CD14-positive monocyte (primary cell): ENCODE measurements around the gene TAF1B. TPM values are rescaled to one million over a fixed set of nuclear protein-coding genes. Genes with fewer than 3 reads are reported as not detected.
"Not testable (repeated sequence)": the region's sequence is repeated elsewhere in the genome, so short reads cannot be mapped to it uniquely, and the experiment has no call there.

Experiments
- DNase-seq, 3 donors: peaks; one replicate each; pipeline ENCODE4 v3.0.0-alpha.2; 2011 to 2022
- H2AFZ ChIP-seq: 2 replicates; pipeline ENCODE4 v1.6.0; 2012; ENCODE audit warnings: mild to moderate bottlenecking, low read depth, low read length, inconsistent platforms; ENCODE audit not compliant: insufficient read depth, poor library complexity, severe bottlenecking
- H3K27ac ChIP-seq, 2 donors: 1 replicate in 1 of 2; 2 replicates in 1 of 2; pipeline ENCODE4 v1.5.1; 2012 to 2013; ENCODE audit warnings: low read length in 2 of 2, control low read depth in 1 of 2, inconsistent platforms in 1 of 2, low read depth in 1 of 2, mild to moderate bottlenecking in 1 of 2
- H3K27me3 ChIP-seq, 2 donors: one replicate each; pipeline versions ENCODE4 v1.6.0 to v1.6.1; 2011 to 2013; ENCODE audit warnings: low read length in 2 of 2; ENCODE audit not compliant: control insufficient read depth in 2 of 2, insufficient read depth in 2 of 2
- H3K36me3 ChIP-seq, 2 donors: replicated peaks in 1 of 2; 1 replicate in 1 of 2; 2 replicates in 1 of 2; pipeline versions ENCODE4 v1.5.1 to v1.6.1; 2012 to 2013; ENCODE audit warnings: low read length in 2 of 2, control low read depth in 1 of 2, inconsistent platforms in 1 of 2, mild to moderate bottlenecking in 1 of 2; ENCODE audit not compliant: insufficient read depth in 2 of 2, control insufficient read depth in 1 of 2
- H3K4me1 ChIP-seq, 2 donors: 1 replicate in 1 of 2; 2 replicates in 1 of 2; pipeline versions ENCODE4 v1.5.1 to v1.6.1; 2012 to 2013; ENCODE audit warnings: low read length in 2 of 2, control low read depth in 1 of 2, inconsistent platforms in 1 of 2, mild to moderate bottlenecking in 1 of 2, moderate library complexity in 1 of 2; ENCODE audit not compliant: insufficient read depth in 2 of 2, control insufficient read depth in 1 of 2
- H3K4me2 ChIP-seq: replicated peaks from 2 replicates; pipeline ENCODE3; 2012; ENCODE audit warnings: low read length, moderate library complexity, mild to moderate bottlenecking; ENCODE audit not compliant: poor library complexity, severe bottlenecking; ENCODE audit errors: extremely low read depth
- H3K4me3 ChIP-seq, 3 experiments: fragments of 200-600 bp in 1 of 3; sonication (generic) in 1 of 3; replicated peaks in 1 of 3; 1 replicate in 2 of 3; 2 replicates in 1 of 3; pipeline ENCODE4 v1.5.1; 2011 to 2013; ENCODE audit warnings: low read length in 3 of 3, mild to moderate bottlenecking in 3 of 3, control low read depth in 2 of 3, low read depth in 2 of 3, inconsistent platforms in 1 of 3, moderate library complexity in 1 of 3
- H3K79me2 ChIP-seq: 2 replicates; pipeline ENCODE4 v1.6.0; 2012; ENCODE audit warnings: mild to moderate bottlenecking, control low read depth, inconsistent platforms, low read length, moderate library complexity; ENCODE audit not compliant: insufficient read depth
- H3K9ac ChIP-seq: 2 replicates; pipeline ENCODE4 v1.6.0; 2017; ENCODE audit warnings: low read length, mild to moderate bottlenecking; ENCODE audit not compliant: insufficient read depth, poor library complexity, severe bottlenecking
- H3K9me3 ChIP-seq, 2 donors: replicated peaks in 1 of 2; 1 replicate in 1 of 2; 2 replicates in 1 of 2; pipeline versions ENCODE4 v1.5.1 to v1.6.1; 2012 to 2013; ENCODE audit warnings: low read length in 2 of 2, control low read depth in 1 of 2; ENCODE audit not compliant: control insufficient read depth in 1 of 2, insufficient read depth in 1 of 2
- H4K20me1 ChIP-seq: 2 replicates; pipeline ENCODE4 v1.6.0; 2012; ENCODE audit warnings: mild to moderate bottlenecking, low read length, control low read depth, moderate library complexity; ENCODE audit not compliant: insufficient read depth
- H3K27ac Mint-ChIP-seq, 7 donors: one replicate each; pipeline ENCODE4 v1.8.0; 2020; ENCODE audit warnings: mild to moderate bottlenecking in 7 of 7, mixed read lengths in 7 of 7, moderate library complexity in 6 of 7, inconsistent platforms in 2 of 7
- H3K27me3 Mint-ChIP-seq, 3 donors: one replicate each; pipeline ENCODE4 v1.8.0; 2021 to 2022; ENCODE audit warnings: low read depth in 3 of 3, mild to moderate bottlenecking in 3 of 3, mixed read lengths in 3 of 3, moderate library complexity in 3 of 3, inconsistent platforms in 1 of 3
- H3K36me3 Mint-ChIP-seq, 2 donors: one replicate each; pipeline ENCODE4 v1.8.0; 2020; ENCODE audit warnings: mixed read lengths in 2 of 2, inconsistent platforms in 1 of 2, mild to moderate bottlenecking in 1 of 2
- H3K4me1 Mint-ChIP-seq: one replicate; pipeline ENCODE4 v1.8.0; 2020; ENCODE audit warnings: mild to moderate bottlenecking, mixed read lengths
- H3K4me3 Mint-ChIP-seq, 2 donors: one replicate each; pipeline ENCODE4 v1.8.0; 2020; ENCODE audit warnings: mild to moderate bottlenecking in 2 of 2, mixed read lengths in 2 of 2, moderate library complexity in 1 of 2
- H3K9me3 Mint-ChIP-seq, 7 donors: one replicate each; pipeline ENCODE4 v1.8.0; 2020 to 2022; ENCODE audit warnings: mixed read lengths in 7 of 7, mild to moderate bottlenecking in 6 of 7, moderate library complexity in 6 of 7, inconsistent platforms in 2 of 7
- WGBS: methylation state at CpG from one replicate; pipeline ENCODE4 v1.1.5; 2013; ENCODE audit warnings: missing lambda C conversion rate; ENCODE audit not compliant: insufficient coverage; 5-methylcytosine and 5-hydroxymethylcytosine counted together
- intact Hi-C, 2 donors: fragments of 100-400 bp; cut with micrococcal nuclease; formaldehyde crosslinking; loops; one replicate each; pipeline versions ENCODE4 v1.15.0 to v1.15.1; 2023
- polyA plus RNA-seq, 3 donors: library from polyadenylated mRNA; depleted of rRNA in 1 of 3; unstranded in 2 of 3; stranded (reverse) in 1 of 3; fragments of 300-500 nt in 2 of 3; fragments of >200 nt in 1 of 3; fragmentation: Illumina TruSeq in 2 of 3; gene quantifications; 1 replicate in 2 of 3; 2 replicates in 1 of 3; pipeline ENCODE4 v1.2.3, GENCODE V29; 2012 to 2021
- TF ChIP-seq, protein P1 (sequence below): fragments of 200-600 bp; IDR thresholded peaks from one replicate; pipeline ENCODE4 v1.8.0; 2022; ENCODE audit warnings: antibody characterized with exemption, mild to moderate bottlenecking

The TAF1B gene
- polyA plus RNA-seq, 3 donors: 6.0 to 8.4 (median 7.2) TPM

- H4K20me1 ChIP-seq: no peaks in the 10 kb centered on the region
- H3K79me2 ChIP-seq: no peaks in the 10 kb centered on the region
- no peaks in the 10 kb centered on the region for H3K27me3 ChIP-seq
- intact Hi-C loops: no loop called here
- Mint-ChIP-seq H3K4me1 (no peaks in the 10 kb centered on the region), H3K27me3 (peaks cover 0 to 2% (median 0%) of the 10 kb centered on the region in 3 donors), H3K4me3 (no peak overlapping the region), H3K27ac (no peak overlapping the region), H3K9me3 (no peaks in the 10 kb centered on the region), H3K36me3 (peaks cover 45 to 68% of the 10 kb centered on the region in 2 donors)
- H3K4me1 ChIP-seq: no peaks in the 10 kb centered on the region
- no peak overlapping the region for H3K4me3 ChIP-seq
- DNase-seq: no peak
- no peak overlapping the region for H3K9ac ChIP-seq
- H3K9me3 ChIP-seq: no peaks in the 10 kb centered on the region
- H3K27ac ChIP-seq: no peak overlapping the region
- no peak overlapping the region for H2AFZ ChIP-seq
- TF ChIP-seq, protein P1, sequence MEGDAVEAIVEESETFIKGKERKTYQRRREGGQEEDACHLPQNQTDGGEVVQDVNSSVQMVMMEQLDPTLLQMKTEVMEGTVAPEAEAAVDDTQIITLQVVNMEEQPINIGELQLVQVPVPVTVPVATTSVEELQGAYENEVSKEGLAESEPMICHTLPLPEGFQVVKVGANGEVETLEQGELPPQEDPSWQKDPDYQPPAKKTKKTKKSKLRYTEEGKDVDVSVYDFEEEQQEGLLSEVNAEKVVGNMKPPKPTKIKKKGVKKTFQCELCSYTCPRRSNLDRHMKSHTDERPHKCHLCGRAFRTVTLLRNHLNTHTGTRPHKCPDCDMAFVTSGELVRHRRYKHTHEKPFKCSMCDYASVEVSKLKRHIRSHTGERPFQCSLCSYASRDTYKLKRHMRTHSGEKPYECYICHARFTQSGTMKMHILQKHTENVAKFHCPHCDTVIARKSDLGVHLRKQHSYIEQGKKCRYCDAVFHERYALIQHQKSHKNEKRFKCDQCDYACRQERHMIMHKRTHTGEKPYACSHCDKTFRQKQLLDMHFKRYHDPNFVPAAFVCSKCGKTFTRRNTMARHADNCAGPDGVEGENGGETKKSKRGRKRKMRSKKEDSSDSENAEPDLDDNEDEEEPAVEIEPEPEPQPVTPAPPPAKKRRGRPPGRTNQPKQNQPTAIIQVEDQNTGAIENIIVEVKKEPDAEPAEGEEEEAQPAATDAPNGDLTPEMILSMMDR: no peak
- H3K4me2 ChIP-seq: no peak overlapping the region
- WGBS: 71% methylated on average over 2 of the region's 3 CpGs
- peaks cover 43 to 93% of the 10 kb centered on the region in 2 donors for H3K36me3 ChIP-seq
Observed at GRCh38 chr2:9919512-9919911, 76.2 kb downstream of the TAF1B start.

- H3K4me3 ChIP-seq, H3K27me3 ChIP-seq, H3K79me2 ChIP-seq, H3K4me1 ChIP-seq, H3K27me3 Mint-ChIP-seq, H2AFZ ChIP-seq, H3K27ac ChIP-seq, H3K27ac Mint-ChIP-seq, H3K4me1 Mint-ChIP-seq, H3K9me3 Mint-ChIP-seq, H3K9me3 ChIP-seq, H3K4me3 Mint-ChIP-seq, intact Hi-C loops, H4K20me1 ChIP-seq, DNase-seq, H3K4me2 ChIP-seq, H3K9ac ChIP-seq: not testable (repeated sequence)
- H3K36me3 Mint-ChIP-seq: peaks cover 51 to 81% of the 10 kb centered on the region in 2 donors
- WGBS: no CpG with 5 or more reads among the region's 2 CpGs
- H3K36me3 ChIP-seq: peaks cover 7 to 28% of the 10 kb centered on the region in 2 donors
Observed at GRCh38 chr2:9927020-9927419, 83.7 kb downstream of the TAF1B start.
